HG03520 (cell line): ENCODE measurements around the gene CHD8.
"Not testable (repeated sequence)": the region's sequence is repeated elsewhere in the genome, so short reads cannot be mapped to it uniquely, and the experiment has no call there.

Experiments used
- ATAC-seq: cut with Tn5 transposase; IDR thresholded peaks from one replicate; pipeline ENCODE4 v1.9.1; 2021; ENCODE audit warnings: mild to moderate bottlenecking, moderate library complexity; ENCODE audit not compliant: unreplicated experiment

Gene CHD8

GRCh38 chr14:21379338-21379737 is 76.6 kb downstream of the CHD8 start:
- no peak for ATAC-seq

- no peak for ATAC-seq
Measured at GRCh38 chr14:21373980-21374379, 81.9 kb downstream of the CHD8 start.

- ATAC-seq: not testable (repeated sequence)
Measured at GRCh38 chr14:21372814-21373213, 83.1 kb downstream of the CHD8 start.

GRCh38 chr14:21369949-21370679 is 85.8 kb downstream of the CHD8 start:
- ATAC-seq: no peak

- ATAC-seq: no peak
Measured at GRCh38 chr14:21367582-21368144, 88.3 kb downstream of the CHD8 start.

GRCh38 chr14:21356511-21356910 is 99.4 kb downstream of the CHD8 start:
- ATAC-seq: no peak

- ATAC-seq: no peak
Measured at GRCh38 chr14:21352587-21352986, 103.3 kb downstream of the CHD8 start.

GRCh38 chr14:21350539-21350938 is 105.4 kb downstream of the CHD8 start:
- ATAC-seq: no peak

- ATAC-seq: no peak
Measured at GRCh38 chr14:21347201-21347600, 108.7 kb downstream of the CHD8 start.

GRCh38 chr14:21346532-21347135 is 109.3 kb downstream of the CHD8 start:
- ATAC-seq: no peak

- ATAC-seq: no peak
Measured at GRCh38 chr14:21343035-21343794, 112.7 kb downstream of the CHD8 start.
